Cardiac muscle cell (in vitro differentiated cells and primary cell): Measurements from ENCODE around the gene RBCK1. TPM values are rescaled to one million over a fixed set of nuclear protein-coding genes. Genes with fewer than 3 reads are reported as not detected.

Experiments used
- DNase-seq, 2 donors: peaks; one replicate each; pipeline versions ENCODE4 v3.0.0 to v3.0.0-alpha.2; 2010 to 2017; ENCODE audit warnings: low read depth in 1 of 2, low spot score in 1 of 2
- H3K27ac ChIP-seq: fragments of 200-600 bp; sonication (generic); 2 replicates; pipeline ENCODE4 v1.5.1; 2016
- H3K27me3 ChIP-seq: fragments of 200-600 bp; sonication (generic); 2 replicates; pipeline ENCODE4 v1.6.0; 2016; ENCODE audit warnings: control low read depth
- H3K36me3 ChIP-seq: fragments of 200-600 bp; sonication (generic); 2 replicates; pipeline ENCODE4 v1.5.1; 2016; ENCODE audit warnings: control low read depth
- H3K4me1 ChIP-seq: fragments of 200-600 bp; sonication (generic); 2 replicates; pipeline ENCODE4 v1.8.1; 2017; ENCODE audit warnings: low read depth, mild to moderate bottlenecking, mixed run types
- H3K4me3 ChIP-seq: fragments of 200-600 bp; sonication (generic); 2 replicates; pipeline ENCODE4 v1.5.1; 2016; ENCODE audit warnings: mild to moderate bottlenecking
- H3K9me3 ChIP-seq: fragments of 200-600 bp; sonication (generic); 2 replicates; pipeline ENCODE4 v1.5.1; 2017; ENCODE audit warnings: low read depth, mild to moderate bottlenecking, control low read depth
- polyA plus RNA-seq: library from polyadenylated mRNA; unstranded; fragments of >200 nt; fragmentation: Nextera tagmentation; extraction: Ambion mirVana; gene quantifications from 2 replicates; pipeline ENCODE4 v1.2.1, GENCODE V29; 2016
- total RNA-seq: library from RNA; depleted of rRNA; stranded (reverse); fragments of >200 nt; gene quantifications from 2 replicates; pipeline ENCODE4 v1.2.3, GENCODE V29; 2016
- TF ChIP-seq, protein P1 (sequence below): IDR thresholded peaks from 2 replicates; pipeline ENCODE4 v1.5.1; 2012; ENCODE audit warnings: low read depth, mild to moderate bottlenecking, low read length

Gene RBCK1
- total and polyA plus RNA-seq, 2 experiments from 2014 or later: 51.5 to 104 TPM

- H3K9me3 ChIP-seq: no peaks in the 10 kb centered on the region
- no peak for DNase-seq
- peaks cover 5% of the 10 kb centered on the region for H3K4me1 ChIP-seq
- H3K27ac ChIP-seq: no peak overlapping the region
- H3K36me3 ChIP-seq: peaks cover 2% of the 10 kb centered on the region
- TF ChIP-seq, protein P1, sequence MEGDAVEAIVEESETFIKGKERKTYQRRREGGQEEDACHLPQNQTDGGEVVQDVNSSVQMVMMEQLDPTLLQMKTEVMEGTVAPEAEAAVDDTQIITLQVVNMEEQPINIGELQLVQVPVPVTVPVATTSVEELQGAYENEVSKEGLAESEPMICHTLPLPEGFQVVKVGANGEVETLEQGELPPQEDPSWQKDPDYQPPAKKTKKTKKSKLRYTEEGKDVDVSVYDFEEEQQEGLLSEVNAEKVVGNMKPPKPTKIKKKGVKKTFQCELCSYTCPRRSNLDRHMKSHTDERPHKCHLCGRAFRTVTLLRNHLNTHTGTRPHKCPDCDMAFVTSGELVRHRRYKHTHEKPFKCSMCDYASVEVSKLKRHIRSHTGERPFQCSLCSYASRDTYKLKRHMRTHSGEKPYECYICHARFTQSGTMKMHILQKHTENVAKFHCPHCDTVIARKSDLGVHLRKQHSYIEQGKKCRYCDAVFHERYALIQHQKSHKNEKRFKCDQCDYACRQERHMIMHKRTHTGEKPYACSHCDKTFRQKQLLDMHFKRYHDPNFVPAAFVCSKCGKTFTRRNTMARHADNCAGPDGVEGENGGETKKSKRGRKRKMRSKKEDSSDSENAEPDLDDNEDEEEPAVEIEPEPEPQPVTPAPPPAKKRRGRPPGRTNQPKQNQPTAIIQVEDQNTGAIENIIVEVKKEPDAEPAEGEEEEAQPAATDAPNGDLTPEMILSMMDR: no peak
- H3K27me3 ChIP-seq: no peaks in the 10 kb centered on the region
- H3K4me3 ChIP-seq: no peak overlapping the region
Observed at GRCh38 chr20:409697-410559, 1.8 kb downstream of the RBCK1 start.

DNA sequence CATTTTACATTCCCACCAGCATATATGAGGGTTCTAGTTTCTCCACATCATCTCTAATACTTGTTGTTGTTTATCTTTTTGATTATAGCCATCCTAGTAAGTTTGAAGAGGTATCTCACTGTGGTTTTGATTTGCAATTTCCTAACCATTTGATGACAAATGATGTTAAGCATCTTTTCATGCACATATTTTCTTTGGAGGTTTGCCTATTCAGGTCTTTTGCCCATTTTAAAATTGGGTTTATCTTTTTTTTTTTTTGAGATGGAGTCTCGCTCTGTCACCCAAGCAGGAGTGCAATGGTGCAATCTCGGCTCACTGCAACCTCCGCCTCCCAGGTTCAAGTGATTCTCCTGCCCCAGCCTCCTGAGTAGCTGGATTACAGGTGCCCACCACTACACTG, 4.0 kb downstream of the RBCK1 start:
- peaks cover 5% of the 10 kb centered on the region for H3K4me1 ChIP-seq
- H3K27me3 ChIP-seq: no peaks in the 10 kb centered on the region
- TF ChIP-seq, protein P1: no peak
- peaks cover 2% of the 10 kb centered on the region for H3K36me3 ChIP-seq
- DNase-seq: no peak
- H3K27ac ChIP-seq: no peak overlapping the region
- no peaks in the 10 kb centered on the region for H3K9me3 ChIP-seq
- no peak overlapping the region for H3K4me3 ChIP-seq

GRCh38 chr20:414161-414560, 6.1 kb downstream of the RBCK1 start:
- Histone ChIP-seq H3K27me3 (no peaks in the 10 kb centered on the region), H3K27ac (no peak overlapping the region), H3K36me3 (peaks cover 2% of the 10 kb centered on the region), H3K4me3 (no peak overlapping the region), H3K4me1 (peaks cover 3% of the 10 kb centered on the region), H3K9me3 (no peaks in the 10 kb centered on the region)
- TF ChIP-seq, protein P1: no peak
- no peak for DNase-seq

GRCh38 chr20:415820-416322, 7.8 kb downstream of the RBCK1 start:
- Histone ChIP-seq H3K27me3 (no peaks in the 10 kb centered on the region), H3K27ac (no peak overlapping the region), H3K9me3 (no peaks in the 10 kb centered on the region), H3K4me3 (no peak overlapping the region), H3K36me3 (peaks cover 2% of the 10 kb centered on the region), H3K4me1 (no peaks in the 10 kb centered on the region)
- peak in 1 of 2 donors; percentile 46 for DNase-seq
- TF ChIP-seq, protein P1: no peak

DNA sequence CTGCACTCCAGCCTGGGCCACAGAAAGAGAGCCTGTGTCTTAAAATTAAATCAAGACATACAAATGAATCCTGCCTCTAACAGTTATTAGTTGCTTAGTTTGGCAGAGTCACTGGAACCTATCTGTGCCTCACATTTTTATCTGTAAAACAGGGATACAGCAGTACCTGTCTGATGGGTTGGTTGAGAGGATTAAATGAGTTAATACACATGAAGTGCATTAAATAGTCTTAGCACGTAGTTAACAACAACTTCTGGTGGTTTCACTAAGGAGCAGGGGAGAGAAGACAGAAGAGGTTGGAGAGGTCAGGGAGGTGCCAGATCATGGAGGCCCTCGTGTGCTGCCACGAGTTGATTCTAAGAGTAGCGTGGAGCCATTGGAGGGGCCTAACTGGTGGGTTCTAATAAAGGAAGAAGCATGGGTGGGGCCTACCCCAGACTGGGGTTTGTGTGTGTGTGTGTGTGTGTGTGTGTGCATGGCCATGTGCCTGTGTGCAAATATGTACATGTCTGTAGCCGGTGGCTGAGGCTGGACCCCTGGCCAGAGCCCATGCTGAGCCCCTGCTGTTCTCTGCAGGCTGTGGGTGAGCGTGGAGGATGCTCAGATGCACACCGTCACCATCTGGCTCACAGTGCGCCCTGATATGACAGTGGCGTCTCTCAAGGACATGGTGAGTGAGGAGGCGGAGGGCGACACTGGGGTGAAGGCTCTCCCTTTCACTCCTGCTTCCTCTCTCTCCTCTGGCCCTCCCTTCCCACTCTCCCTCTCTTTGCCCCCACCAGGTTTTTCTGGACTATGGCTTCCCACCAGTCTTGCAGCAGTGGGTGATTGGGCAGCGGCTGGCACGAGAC, 9.1 kb downstream of the RBCK1 start:
- H3K9me3 ChIP-seq: no peaks in the 10 kb centered on the region
- H3K36me3 ChIP-seq: peaks cover 8% of the 10 kb centered on the region
- DNase-seq: no peak
- no peaks in the 10 kb centered on the region for H3K27me3 ChIP-seq
- TF ChIP-seq, protein P1: no peak
- H3K27ac ChIP-seq: no peak overlapping the region
- H3K4me1 ChIP-seq: no peaks in the 10 kb centered on the region
- H3K4me3 ChIP-seq: no peak overlapping the region
